SK-N-SH treated with all-trans-retinoic acid at 6 μM for 48 hours (cell line): Measurements from ENCODE around the gene STRA6.

Experiments used
- CREB5 ChIP-seq: fragments of 250-450 bp; sonication (Bioruptor Pico); IDR thresholded peaks from 2 replicates; pipeline ENCODE4 v1.5.1; 2020; ENCODE audit warnings: low read depth, mild to moderate bottlenecking, moderate library complexity
- CSRNP3 ChIP-seq: fragments of 250-450 bp; sonication (Bioruptor Pico); IDR thresholded peaks from 2 replicates; pipeline ENCODE4 v1.5.1; 2021; ENCODE audit warnings: mild to moderate bottlenecking, moderate library complexity
- RARB ChIP-seq: fragments of 250-450 bp; sonication (Bioruptor Pico); IDR thresholded peaks from 2 replicates; pipeline ENCODE4 v1.8.0; 2021; ENCODE audit warnings: mild to moderate bottlenecking, moderate library complexity

GRCh38 chr15:74165461-74165860 lies 37.1 kb downstream of the STRA6 start:
- TF ChIP-seq RARB (CRISPR knock-in tag) (no peak), CREB5 (no peak), CSRNP3 (CRISPR knock-in tag) (no peak)
